ENCODE data around the gene FAM151B.

DNA sequence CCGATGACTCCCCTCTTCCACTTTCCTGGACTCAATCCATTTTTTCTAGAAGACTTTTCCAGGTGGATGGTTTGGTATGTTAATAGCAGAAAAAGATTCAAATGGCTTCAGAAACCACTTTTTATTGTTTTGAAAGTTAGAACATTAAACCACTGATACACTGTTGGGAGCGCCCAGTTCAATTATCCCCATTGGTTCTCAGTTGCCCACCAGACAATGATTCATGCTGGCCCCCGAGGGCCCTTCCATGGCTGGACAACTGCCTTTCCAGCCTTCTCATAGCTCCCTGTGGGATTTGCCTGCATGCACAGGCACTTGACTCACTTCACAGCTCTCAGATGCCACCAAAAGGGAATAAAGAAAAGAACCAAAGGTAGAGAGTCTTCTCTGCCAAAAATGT is 103.5 kb downstream of the FAM151B start:
- TF ChIP-seq, protein P1, sequence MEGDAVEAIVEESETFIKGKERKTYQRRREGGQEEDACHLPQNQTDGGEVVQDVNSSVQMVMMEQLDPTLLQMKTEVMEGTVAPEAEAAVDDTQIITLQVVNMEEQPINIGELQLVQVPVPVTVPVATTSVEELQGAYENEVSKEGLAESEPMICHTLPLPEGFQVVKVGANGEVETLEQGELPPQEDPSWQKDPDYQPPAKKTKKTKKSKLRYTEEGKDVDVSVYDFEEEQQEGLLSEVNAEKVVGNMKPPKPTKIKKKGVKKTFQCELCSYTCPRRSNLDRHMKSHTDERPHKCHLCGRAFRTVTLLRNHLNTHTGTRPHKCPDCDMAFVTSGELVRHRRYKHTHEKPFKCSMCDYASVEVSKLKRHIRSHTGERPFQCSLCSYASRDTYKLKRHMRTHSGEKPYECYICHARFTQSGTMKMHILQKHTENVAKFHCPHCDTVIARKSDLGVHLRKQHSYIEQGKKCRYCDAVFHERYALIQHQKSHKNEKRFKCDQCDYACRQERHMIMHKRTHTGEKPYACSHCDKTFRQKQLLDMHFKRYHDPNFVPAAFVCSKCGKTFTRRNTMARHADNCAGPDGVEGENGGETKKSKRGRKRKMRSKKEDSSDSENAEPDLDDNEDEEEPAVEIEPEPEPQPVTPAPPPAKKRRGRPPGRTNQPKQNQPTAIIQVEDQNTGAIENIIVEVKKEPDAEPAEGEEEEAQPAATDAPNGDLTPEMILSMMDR (IDR thresholded peaks at IDR 0.05): no peak
- TF ChIP-seq EZH2 (IDR thresholded peaks at IDR 0.05; ENCODE audit: borderline replicate concordance, insufficient read depth, low read depth, low read length, poor library complexity, severe bottlenecking): no peak
